IMR-90 (cell line): Measurements from ENCODE around the gene TF. TPM values are rescaled to one million over a fixed set of nuclear protein-coding genes. Genes with fewer than 3 reads are reported as not detected.

Experiments used
- ATAC-seq: fragments of 200-7000 bp; cut with Tn5 transposase; 2 replicates; pipeline ENCODE4 v1.9.1; 2020; ENCODE audit warnings: low read depth, mild to moderate bottlenecking, moderate library complexity
- BruUV-seq: library from RNA; stranded (reverse); fragments of 400-500 nt; replicated peaks from 2 replicates; lab custom pipeline; 2021; lab: Mats Ljungman, UMichigan
- CTCF ChIA-PET: fragments of 300-600 bp; formaldehyde crosslinking; extraction: SDS; loops from one replicate; lab custom pipeline; 2021; ENCODE audit warnings: antibody characterized with exemption; lab: Yijun Ruan, JAX
- POLR2A ChIA-PET: fragments of 300-600 bp; sonication (Branson Sonifier 250); formaldehyde crosslinking; loops from one replicate; lab custom pipeline; 2022; ENCODE audit warnings: antibody characterized with exemption; ENCODE audit not compliant: unreplicated experiment; lab: Charles Lee
- DNase-seq: peaks from one replicate; pipeline ENCODE4 v3.0.0; 2013
- H2AFZ ChIP-seq: replicated peaks from 2 replicates; pipeline ENCODE3; 2013; ENCODE audit warnings: low read length, mild to moderate bottlenecking; ENCODE audit not compliant: poor library complexity
- H2AK5ac ChIP-seq: 2 replicates; pipeline ENCODE4 v1.6.1; 2013; ENCODE audit warnings: low read depth, low read length, inconsistent platforms
- H2AK9ac ChIP-seq: replicated peaks from 2 replicates; pipeline ENCODE3; 2013; ENCODE audit warnings: mild to moderate bottlenecking, low read depth, low read length, moderate library complexity; ENCODE audit not compliant: poor library complexity
- H2BK120ac ChIP-seq: 2 replicates; pipeline ENCODE4 v1.6.1; 2013; ENCODE audit warnings: low read depth, low read length, inconsistent platforms
- H2BK15ac ChIP-seq: 3 replicates; pipeline ENCODE4 v1.6.1; 2013; ENCODE audit warnings: low read depth, low read length, inconsistent platforms
- H2BK20ac ChIP-seq: 2 replicates; pipeline ENCODE4 v1.6.1; 2013; ENCODE audit warnings: low read depth, mild to moderate bottlenecking, inconsistent platforms, low read length, moderate library complexity
- H2BK5ac ChIP-seq: 2 replicates; pipeline ENCODE4 v1.6.1; 2013; ENCODE audit warnings: mild to moderate bottlenecking, low read depth, low read length, inconsistent platforms; ENCODE audit not compliant: poor library complexity, severe bottlenecking
- H3K14ac ChIP-seq: replicated peaks from 2 replicates; pipeline ENCODE4 v1.6.1; 2013; ENCODE audit warnings: low read depth, low read length, inconsistent platforms
- H3K18ac ChIP-seq: 2 replicates; pipeline ENCODE4 v1.6.1; 2013; ENCODE audit warnings: low read depth, low read length, control low read depth
- H3K23ac ChIP-seq: 2 replicates; pipeline ENCODE4 v1.6.1; 2013; ENCODE audit warnings: low read depth, low read length, inconsistent platforms
- H3K27ac ChIP-seq: 2 replicates; pipeline ENCODE4 v1.5.1; 2013; ENCODE audit warnings: mild to moderate bottlenecking, control low read depth, low read length; ENCODE audit not compliant: insufficient read depth
- H3K27me3 ChIP-seq: 2 replicates; pipeline ENCODE4 v1.6.1; 2013; ENCODE audit warnings: low read length; ENCODE audit not compliant: control insufficient read depth, insufficient read depth
- H3K36me3 ChIP-seq: 2 replicates; pipeline ENCODE4 v1.6.1; 2013; ENCODE audit warnings: low read length, mixed read lengths; ENCODE audit not compliant: control insufficient read depth, insufficient read depth
- H3K4ac ChIP-seq: 2 replicates; pipeline ENCODE4 v1.6.1; 2013; ENCODE audit warnings: low read depth, low read length, inconsistent platforms
- H3K4me1 ChIP-seq: 2 replicates; pipeline ENCODE4 v1.6.1; 2013; ENCODE audit warnings: low read length, mixed read lengths; ENCODE audit not compliant: control insufficient read depth, insufficient read depth
- H3K4me2 ChIP-seq: 2 replicates; pipeline ENCODE4 v1.6.1; 2013; ENCODE audit warnings: low read depth, mild to moderate bottlenecking, control low read depth, low read length, moderate library complexity
- H3K4me3 ChIP-seq: 2 replicates; pipeline ENCODE4 v1.5.1; 2013; ENCODE audit warnings: low read depth, mild to moderate bottlenecking, control low read depth, low read length, moderate library complexity; ENCODE audit not compliant: insufficient read depth
- H3K56ac ChIP-seq: 2 replicates; pipeline ENCODE4 v1.6.1; 2013; ENCODE audit warnings: low read length, inconsistent platforms; ENCODE audit not compliant: insufficient read depth; ENCODE audit errors: extremely low read depth
- H3K79me1 ChIP-seq, 2 experiments: 2 replicates each; pipeline ENCODE4 v1.6.1; 2013; ENCODE audit warnings: low read length in 2 of 2, inconsistent platforms in 1 of 2, low read depth in 1 of 2
- H3K9ac ChIP-seq: 2 replicates; pipeline ENCODE4 v1.6.1; 2013; ENCODE audit warnings: low read depth, low read length, control low read depth
- H3K9me1 ChIP-seq: 2 replicates; pipeline ENCODE4 v1.6.1; 2013; ENCODE audit warnings: low read length, inconsistent platforms; ENCODE audit not compliant: insufficient read depth
- H3K9me3 ChIP-seq: 2 replicates; pipeline ENCODE4 v1.6.1; 2013; ENCODE audit warnings: low read length; ENCODE audit not compliant: control insufficient read depth, insufficient read depth
- H4K20me1 ChIP-seq: 2 replicates; pipeline ENCODE4 v1.6.1; 2013; ENCODE audit warnings: low read length, inconsistent platforms; ENCODE audit not compliant: insufficient read depth
- H4K5ac ChIP-seq: 2 replicates; pipeline ENCODE4 v1.6.1; 2013; ENCODE audit warnings: mild to moderate bottlenecking, low read depth, low read length, control low read depth
- H4K8ac ChIP-seq, 2 experiments: 2 replicates each; pipeline ENCODE4 v1.6.1; 2013; ENCODE audit warnings: low read depth in 2 of 2, low read length in 2 of 2, control low read depth in 1 of 2, inconsistent platforms in 1 of 2
- H4K91ac ChIP-seq: 2 replicates; pipeline ENCODE4 v1.6.1; 2013; ENCODE audit warnings: low read depth, low read length, inconsistent platforms; ENCODE audit not compliant: insufficient read depth
- BHLHE40 ChIP-seq: fragments of 150-350 bp; IDR thresholded peaks from 2 replicates; pipeline ENCODE4 v1.6.1; 2016; ENCODE audit warnings: mild to moderate bottlenecking, low read depth, low read length
- CEBPB ChIP-seq: IDR thresholded peaks from 2 replicates; pipeline ENCODE4 v1.6.1; 2012; ENCODE audit warnings: low read depth, low read length, improper control_type of control experiment
- CTCF ChIP-seq: conservative IDR thresholded peaks from 2 replicates; pipeline ENCODE4 v1.5.1; 2012; ENCODE audit warnings: mild to moderate bottlenecking, low read depth, low read length, improper control_type of control experiment
- FOS ChIP-seq: fragments of 150-350 bp; IDR thresholded peaks from 2 replicates; pipeline ENCODE4 v1.6.1; 2016; ENCODE audit warnings: low read depth, low read length
- MAFK ChIP-seq: IDR thresholded peaks from 2 replicates; pipeline ENCODE4 v1.6.1; 2012; ENCODE audit warnings: low read depth, low read length, improper control_type of control experiment
- MAZ ChIP-seq: IDR thresholded peaks from 2 replicates; pipeline ENCODE4 v1.6.1; 2012; ENCODE audit warnings: low read depth, mild to moderate bottlenecking, low read length, improper control_type of control experiment, moderate library complexity, borderline replicate concordance
- MXI1 ChIP-seq: IDR thresholded peaks from 2 replicates; pipeline ENCODE4 v1.6.1; 2012; ENCODE audit warnings: low read depth, mild to moderate bottlenecking, low read length, moderate library complexity, borderline replicate concordance
- NFE2L2 ChIP-seq: fragments of 150-350 bp; IDR thresholded peaks from 2 replicates; pipeline ENCODE4 v1.6.1; 2016; ENCODE audit warnings: low read depth, mild to moderate bottlenecking, low read length
- POLR2A ChIP-seq: IDR thresholded peaks from 2 replicates; pipeline ENCODE4 v1.6.1; 2012; ENCODE audit warnings: mild to moderate bottlenecking, low read depth, low read length
- RAD21 ChIP-seq: IDR thresholded peaks from 2 replicates; pipeline ENCODE4 v1.6.1; 2012; ENCODE audit warnings: low read length, improper control_type of control experiment
- RCOR1 ChIP-seq: IDR thresholded peaks from 2 replicates; pipeline ENCODE4 v1.6.1; 2012; ENCODE audit warnings: mild to moderate bottlenecking, low read length, improper control_type of control experiment; ENCODE audit not compliant: insufficient replicate concordance
- RFX5 ChIP-seq: IDR thresholded peaks from 2 replicates; pipeline ENCODE4 v1.8.0; 2012; ENCODE audit warnings: low read depth, mild to moderate bottlenecking, low read length, moderate library complexity
- SMC3 ChIP-seq: fragments of 150-350 bp; IDR thresholded peaks from 2 replicates; pipeline ENCODE4 v1.6.1; 2016; ENCODE audit warnings: low read depth, mild to moderate bottlenecking, antibody characterized with exemption, low read length, moderate library complexity
- USF2 ChIP-seq: fragments of 150-350 bp; IDR thresholded peaks from 2 replicates; pipeline ENCODE4 v1.6.1; 2017; ENCODE audit warnings: mild to moderate bottlenecking, antibody characterized with exemption, low read length, low read depth
- WGBS, 2 experiments: methylation state at CpG; one replicate each; pipeline versions ENCODE4 v1.1.5 to v1.1.7; 2013; ENCODE audit warnings: missing lambda C conversion rate in 2 of 2; ENCODE audit not compliant: insufficient read length in 1 of 2; ENCODE audit errors: extremely low coverage in 2 of 2; 5-methylcytosine and 5-hydroxymethylcytosine counted together
- dilution Hi-C: fragments of 300-500 bp; cut with HindIII; formaldehyde crosslinking; loops from one replicate; pipeline ENCODE4 v1.14.3; 2018; ENCODE audit warnings: low sequenced_read_pairs; ENCODE audit not compliant: unreplicated experiment
- in situ Hi-C: fragments of 300-500 bp; cut with MboI; formaldehyde crosslinking; loops from 3 replicates; pipeline ENCODE4 v1.14.3; 2019; ENCODE audit warnings: low sequenced_read_pairs, inconsistent platforms, mixed read lengths
- intact Hi-C: fragments of 100-400 bp; cut with micrococcal nuclease; formaldehyde crosslinking; loops from 2 replicates; pipeline ENCODE4 v1.10.0; 2022
- polyA plus RNA-seq, 3 experiments: library from polyadenylated mRNA; depleted of rRNA; stranded (reverse); fragments of >200 nt; gene quantifications; 2 replicates each; pipeline ENCODE4 v1.2.3, GENCODE V29; 2012; ENCODE audit warnings: low replicate concordance in 1 of 3
- total RNA-seq: library from RNA; depleted of rRNA; stranded (reverse); fragments of >200 nt; gene quantifications from 2 replicates; pipeline ENCODE4 v1.2.3, GENCODE V29; 2012

TF gene
- total and polyA plus RNA-seq, 2 of the 4 experiments (the other 2 are of a cell fraction): 0.07 TPM; not detected in 1

GRCh38 chr3:133756716-133757694, 10.8 kb downstream of the TF start:
- ATAC-seq: no peak
- Histone ChIP-seq H3K14ac (no peak overlapping the region), H3K79me1 (no peaks in the 10 kb centered on the region), H4K20me1 (no peaks in the 10 kb centered on the region), H2BK5ac (no peak overlapping the region), H3K36me3 (no peaks in the 10 kb centered on the region), H3K56ac (no peak overlapping the region), H4K5ac (no peak overlapping the region), H2AK9ac (no peak overlapping the region), H3K9me3 (no peaks in the 10 kb centered on the region), H4K91ac (no peak overlapping the region), H3K9me1 (no peaks in the 10 kb centered on the region), H3K23ac (no peak overlapping the region), H3K4me1 (no peaks in the 10 kb centered on the region), H2BK20ac (no peak overlapping the region), H3K9ac (no peak overlapping the region), H3K18ac (no peak overlapping the region), H2AFZ (no peak overlapping the region), H4K8ac (no peak overlapping the region), H3K4ac (no peak overlapping the region), H3K4me2 (no peak overlapping the region), H3K4me3 (no peak overlapping the region), H2AK5ac (no peak overlapping the region), H2BK120ac (no peak overlapping the region), H3K27ac (no peak overlapping the region), H2BK15ac (no peak overlapping the region), H3K27me3 (peaks cover 12% of the 10 kb centered on the region)
- no TSS peak for BruUV-seq
- ChIA-PET POLR2A (no interaction called here), CTCF (interaction anchor here (0.6 kb wide), 1 partner anchor 411 kb away, joined by 3 read pairs; no protein-coding TSS in a partner anchor)
- dilution Hi-C loops: no loop called here
- intact Hi-C loops: no loop called here
- no peak for DNase-seq
- in situ Hi-C loops: no loop called here
- TF ChIP-seq RAD21 (no peak), NFE2L2 (no peak), RCOR1 (no peak), MAZ (no peak), MAFK (no peak), RFX5 (no peak), POLR2A (no peak), MXI1 (no peak), CEBPB (no peak), CTCF (no peak), BHLHE40 (no peak), SMC3 (no peak), USF2 (no peak), FOS (no peak)
- WGBS, 2 experiments: 68% methylated on average over 8 of the region's 20 CpGs; no CpG with 5 or more reads in 1 of the 2 experiments
